ENCODE results near the gene PSMD1.
"Not testable (repeated sequence)": the region's sequence is repeated elsewhere in the genome, so short reads cannot be mapped to it uniquely, and the experiment has no call there.

The PSMD1 gene

GRCh38 chr2:231117148-231117547 is 60.5 kb downstream of the PSMD1 start:
- no peak for DNase-seq (ENCODE audit: low spot score)

GRCh38 chr2:231117922-231118613 is 61.4 kb downstream of the PSMD1 start:
- DNase-seq (ENCODE audit: low spot score), result no peak

- DNase-seq (ENCODE audit: low spot score), result no peak
Measured at GRCh38 chr2:231118614-231118942, 61.9 kb downstream of the PSMD1 start.

GRCh38 chr2:231123362-231123898 is 66.8 kb downstream of the PSMD1 start:
- DNase-seq (ENCODE audit: low spot score), result no peak

- no peak for DNase-seq (ENCODE audit: low spot score)
Measured at GRCh38 chr2:231124838-231125568, 68.3 kb downstream of the PSMD1 start, which contains the start of gene HTR2B. Gene HTR2B, minus strand, starts transcription at chr2:231125042. Its CDS starts 1,278 bp downstream, at chr2:231123764.

GRCh38 chr2:231126123-231126522 is 69.5 kb downstream of the PSMD1 start:
- no peak for DNase-seq (ENCODE audit: low spot score)

GRCh38 chr2:231127480-231127879 is 70.8 kb downstream of the PSMD1 start:
- no peak for DNase-seq (ENCODE audit: low spot score)

GRCh38 chr2:231127936-231128335 is 71.3 kb downstream of the PSMD1 start:
- no peak for DNase-seq (ENCODE audit: low spot score)

GRCh38 chr2:231128541-231128940 is 71.9 kb downstream of the PSMD1 start:
- DNase-seq (ENCODE audit: low spot score), result no peak

- no peak for DNase-seq (ENCODE audit: low spot score)
Measured at GRCh38 chr2:231129216-231129615, 72.5 kb downstream of the PSMD1 start.

GRCh38 chr2:231130336-231131056 is 73.8 kb downstream of the PSMD1 start:
- DNase-seq (ENCODE audit: low spot score), result no peak

GRCh38 chr2:231132129-231132528 is 75.5 kb downstream of the PSMD1 start:
- DNase-seq (ENCODE audit: low spot score), result no peak

- no peak for DNase-seq (ENCODE audit: low spot score)
Measured at GRCh38 chr2:231133365-231134099, 76.9 kb downstream of the PSMD1 start.

- DNase-seq (ENCODE audit: low spot score), result no peak
Measured at GRCh38 chr2:231134910-231135655, 78.4 kb downstream of the PSMD1 start.

GRCh38 chr2:231138699-231139098 is 82.0 kb downstream of the PSMD1 start:
- DNase-seq (ENCODE audit: low spot score), result no peak

GRCh38 chr2:231139796-231140195 is 83.1 kb downstream of the PSMD1 start:
- no peak for DNase-seq (ENCODE audit: low spot score)

GRCh38 chr2:231140808-231141207 is 84.1 kb downstream of the PSMD1 start:
- not testable (repeated sequence) for DNase-seq (ENCODE audit: low spot score)

- DNase-seq (ENCODE audit: low spot score), result no peak
Measured at GRCh38 chr2:231144896-231145295, 88.2 kb downstream of the PSMD1 start.

GRCh38 chr2:231146665-231147064 is 90.0 kb downstream of the PSMD1 start:
- DNase-seq (ENCODE audit: low spot score), result no peak

- DNase-seq (ENCODE audit: low spot score), result no peak
Measured at GRCh38 chr2:231152800-231153557, 96.3 kb downstream of the PSMD1 start.

- DNase-seq (ENCODE audit: low spot score), result no peak
Measured at GRCh38 chr2:231159306-231159705, 102.6 kb downstream of the PSMD1 start.

All from NAMALWA (cell line).